NCI-H146 (cell line): Measurements from ENCODE around the gene SMARCA5.
"Not testable (repeated sequence)": the region's sequence is repeated elsewhere in the genome, so short reads cannot be mapped to it uniquely, and the experiment has no call there.

Experiments
- DNase-seq: peaks from one replicate; lab custom pipeline; 2025; lab: John Stamatoyannopoulos, UW

SMARCA5 gene

GRCh38 chr4:143513314-143514168 lies at the start of gene SMARCA5:
TSS of gene SMARCA5 (plus strand) at chr4:143513702. CDS start at chr4:143513925, 223 bp downstream.
- DNase-seq: peak; percentile 94

- DNase-seq: no peak
These were observed 40.0 kb upstream of the SMARCA5 start for GRCh38 chr4:143473334-143474126.

- DNase-seq: no peak
These were observed 36.0 kb upstream of the SMARCA5 start for GRCh38 chr4:143477487-143477886.

- DNase-seq: no peak
These were observed 32.1 kb upstream of the SMARCA5 start for GRCh38 chr4:143481361-143481760.

- no peak for DNase-seq
These were observed 30.7 kb upstream of the SMARCA5 start for GRCh38 chr4:143482840-143483239.

- no peak for DNase-seq
These were observed 27.2 kb upstream of the SMARCA5 start for GRCh38 chr4:143486314-143486713.

GRCh38 chr4:143488687-143489086 lies 24.8 kb upstream of the SMARCA5 start:
- no peak for DNase-seq

GRCh38 chr4:143489106-143489505 lies 24.4 kb upstream of the SMARCA5 start:
- no peak for DNase-seq

- no peak for DNase-seq
These were observed 15.5 kb upstream of the SMARCA5 start for GRCh38 chr4:143498021-143498420.

- no peak for DNase-seq
These were observed 11.3 kb upstream of the SMARCA5 start for GRCh38 chr4:143502231-143502630.

GRCh38 chr4:143506031-143506430 lies 7.5 kb upstream of the SMARCA5 start:
- DNase-seq: no peak

- no peak for DNase-seq
These were observed 1.6 kb upstream of the SMARCA5 start for GRCh38 chr4:143511906-143512305.

- no peak for DNase-seq
These were observed 556 bp upstream of the SMARCA5 start for GRCh38 chr4:143512978-143513313.

GRCh38 chr4:143514169-143514495 lies 630 bp downstream of the SMARCA5 start:
- no peak for DNase-seq

- peak; percentile 57 for DNase-seq
These were observed 995 bp downstream of the SMARCA5 start for GRCh38 chr4:143514497-143514896.

- no peak for DNase-seq
These were observed 1.4 kb downstream of the SMARCA5 start for GRCh38 chr4:143514901-143515300.

- DNase-seq: no peak
These were observed 2.4 kb downstream of the SMARCA5 start for GRCh38 chr4:143515905-143516304.

GRCh38 chr4:143517764-143518163 lies 4.3 kb downstream of the SMARCA5 start:
- DNase-seq: no peak

- DNase-seq: no peak
These were observed 10.7 kb downstream of the SMARCA5 start for GRCh38 chr4:143524211-143524610.

GRCh38 chr4:143528046-143528445 lies 14.5 kb downstream of the SMARCA5 start:
- not testable (repeated sequence) for DNase-seq

- no peak for DNase-seq
These were observed 17.9 kb downstream of the SMARCA5 start for GRCh38 chr4:143531380-143531779.

GRCh38 chr4:143531788-143532491 lies 18.4 kb downstream of the SMARCA5 start:
- DNase-seq: no peak
